CD4-positive, CD25-positive, alpha-beta regulatory T cell (primary cell): Measurements from ENCODE around the gene NTRK1. TPM values are rescaled to one million over a fixed set of nuclear protein-coding genes. Genes with fewer than 3 reads are reported as not detected.

ENCODE experiments used
- ATAC-seq, 2 donors: fragments of 150-1000 bp; cut with Tn5 transposase; one replicate each; pipeline ENCODE4 v1.10.0; 2021; ENCODE audit warnings: low read depth in 2 of 2, moderate number of reproducible peaks in 2 of 2, moderate library complexity in 1 of 2
- DNase-seq, 3 donors: peaks; one replicate each; pipeline versions ENCODE4 v3.0.0 to v3.0.0-alpha.2; 2012 to 2022; ENCODE audit warnings: mixed read lengths in 1 of 3
- H3K27ac ChIP-seq: one replicate; pipeline ENCODE4 v1.7.0; 2013; ENCODE audit warnings: mild to moderate bottlenecking, low read length; ENCODE audit not compliant: insufficient read depth, poor library complexity, severe bottlenecking
- H3K27me3 ChIP-seq: one replicate; pipeline ENCODE4 v1.7.0; 2013; ENCODE audit warnings: low read length; ENCODE audit not compliant: control insufficient read depth, insufficient read depth
- H3K36me3 ChIP-seq: one replicate; pipeline ENCODE4 v1.7.0; 2013; ENCODE audit warnings: mild to moderate bottlenecking, low read length, moderate library complexity; ENCODE audit not compliant: control insufficient read depth, insufficient read depth
- H3K4me1 ChIP-seq: 2 replicates; pipeline ENCODE4 v1.7.0; 2013; ENCODE audit warnings: mild to moderate bottlenecking, low read length; ENCODE audit not compliant: insufficient read depth, control insufficient read depth, poor library complexity, severe bottlenecking
- H3K4me3 ChIP-seq: one replicate; pipeline ENCODE4 v1.7.0; 2013; ENCODE audit warnings: low read depth, mild to moderate bottlenecking, low read length, moderate library complexity
- H3K9me3 ChIP-seq, 2 experiments: 1 replicate in 1 of 2; 2 replicates in 1 of 2; pipeline ENCODE4 v1.7.0; 2013; ENCODE audit warnings: low read length in 2 of 2, mild to moderate bottlenecking in 1 of 2, moderate library complexity in 1 of 2; ENCODE audit not compliant: control insufficient read depth in 2 of 2
- H3K27ac Mint-ChIP-seq, 3 donors: one replicate each; pipeline ENCODE4 v1.8.0; 2020 to 2022; ENCODE audit warnings: mild to moderate bottlenecking in 3 of 3, mixed read lengths in 3 of 3, moderate library complexity in 2 of 3
- H3K27me3 Mint-ChIP-seq: one replicate; pipeline ENCODE4 v1.8.0; 2022; ENCODE audit warnings: mild to moderate bottlenecking, mixed read lengths
- H3K36me3 Mint-ChIP-seq: one replicate; pipeline ENCODE4 v1.8.0; 2020; ENCODE audit warnings: mixed read lengths
- H3K4me1 Mint-ChIP-seq, 4 donors: one replicate each; pipeline ENCODE4 v1.8.0; 2020 to 2022; ENCODE audit warnings: mixed read lengths in 4 of 4, mild to moderate bottlenecking in 1 of 4
- H3K4me3 Mint-ChIP-seq, 4 donors: one replicate each; pipeline ENCODE4 v1.8.0; 2020 to 2022; ENCODE audit warnings: mild to moderate bottlenecking in 4 of 4, mixed read lengths in 4 of 4, moderate library complexity in 3 of 4
- H3K9me3 Mint-ChIP-seq, 7 donors: one replicate each; pipeline ENCODE4 v1.8.0; 2020 to 2022; ENCODE audit warnings: mixed read lengths in 7 of 7, mild to moderate bottlenecking in 3 of 7, moderate library complexity in 2 of 7
- polyA plus RNA-seq, 4 donors: library from polyadenylated mRNA; unstranded; fragments of 300-500 nt; fragmentation: Illumina TruSeq; gene quantifications; one replicate each; pipeline ENCODE4 v1.2.3, GENCODE V29; 2021
- total RNA-seq: library from RNA; stranded (reverse); gene quantifications from one replicate; pipeline ENCODE4 v1.2.3, GENCODE V29; 2022

Gene NTRK1
- total and polyA plus RNA-seq, 5 donors from 2014 or later, result 0.06 to 0.91 (median 0.27) TPM; not detected in 1

- ATAC-seq (no peak), DNase-seq (peak in 2 of 3 donors; percentile 27 to 42)
- H3K27ac Mint-ChIP-seq, result peak overlapping the region in 1 of 3 donors; percentile 67
- Histone ChIP-seq H3K27me3 (peaks cover 21% of the 10 kb centered on the region), H3K9me3 (no peaks in the 10 kb centered on the region), H3K27ac (no peak overlapping the region), H3K4me1 (peaks cover 19% of the 10 kb centered on the region), H3K36me3 (no peaks in the 10 kb centered on the region), H3K4me3 (no peak overlapping the region)
- H3K36me3 Mint-ChIP-seq, result no peaks in the 10 kb centered on the region
- H3K27me3 Mint-ChIP-seq, result peaks cover 38% of the 10 kb centered on the region
- H3K4me3 Mint-ChIP-seq, result peak overlapping the region in 2 of 4 donors; percentile 46 to 72
- H3K4me1 Mint-ChIP-seq, result peaks cover 4 to 40% (median 8%) of the 10 kb centered on the region in 4 donors
- no peaks in the 10 kb centered on the region for H3K9me3 Mint-ChIP-seq
These were observed 15.4 kb upstream of the NTRK1 start for GRCh38 chr1:156845055-156845952.

- H3K36me3 ChIP-seq, result no peaks in the 10 kb centered on the region
- Mint-ChIP-seq H3K9me3 (no peaks in the 10 kb centered on the region), H3K27ac (no peak overlapping the region), H3K27me3 (peaks cover 38% of the 10 kb centered on the region), H3K4me1 (peaks cover 4 to 40% (median 8%) of the 10 kb centered on the region in 4 donors), H3K36me3 (no peaks in the 10 kb centered on the region), H3K4me3 (peak overlapping the region in 1 of 4 donors; percentile 21)
- H3K4me3 ChIP-seq, result no peak overlapping the region
- no peak for ATAC-seq
- peaks cover 19% of the 10 kb centered on the region for H3K4me1 ChIP-seq
- no peak for DNase-seq
- H3K27ac ChIP-seq, result no peak overlapping the region
- peaks cover 21% of the 10 kb centered on the region for H3K27me3 ChIP-seq
- no peaks in the 10 kb centered on the region for H3K9me3 ChIP-seq
These were observed 14.6 kb upstream of the NTRK1 start for GRCh38 chr1:156845953-156846545.

GRCh38 chr1:156846643-156847042 is 14.0 kb upstream of the NTRK1 start:
- H3K4me3 ChIP-seq, result no peak overlapping the region
- ATAC-seq, result no peak
- H3K36me3 Mint-ChIP-seq, result no peaks in the 10 kb centered on the region
- H3K36me3 ChIP-seq, result no peaks in the 10 kb centered on the region
- peaks cover 4 to 40% (median 8%) of the 10 kb centered on the region in 4 donors for H3K4me1 Mint-ChIP-seq
- H3K9me3 ChIP-seq, result no peaks in the 10 kb centered on the region
- H3K27me3 Mint-ChIP-seq, result peaks cover 35% of the 10 kb centered on the region
- H3K27ac ChIP-seq, result no peak overlapping the region
- peaks cover 19% of the 10 kb centered on the region for H3K4me1 ChIP-seq
- peaks cover 21% of the 10 kb centered on the region for H3K27me3 ChIP-seq
- no peak overlapping the region for H3K4me3 Mint-ChIP-seq
- no peak for DNase-seq
- H3K9me3 Mint-ChIP-seq, result no peaks in the 10 kb centered on the region
- H3K27ac Mint-ChIP-seq, result no peak overlapping the region

GRCh38 chr1:156847591-156848460 is 12.8 kb upstream of the NTRK1 start:
- Mint-ChIP-seq H3K9me3 (no peaks in the 10 kb centered on the region), H3K4me1 (peaks cover 4 to 40% (median 8%) of the 10 kb centered on the region in 4 donors), H3K36me3 (no peaks in the 10 kb centered on the region), H3K27ac (peak overlapping the region in 2 of 3 donors; percentile 50 to 87), H3K27me3 (peaks cover 32% of the 10 kb centered on the region), H3K4me3 (peak overlapping the region in 1 of 4 donors; percentile 56)
- Histone ChIP-seq H3K4me3 (no peak overlapping the region), H3K9me3 (no peaks in the 10 kb centered on the region), H3K27me3 (peaks cover 16% of the 10 kb centered on the region), H3K27ac (no peak overlapping the region), H3K4me1 (peaks cover 19% of the 10 kb centered on the region), H3K36me3 (no peaks in the 10 kb centered on the region)
- ATAC-seq, result no peak
- no peak for DNase-seq

- Histone ChIP-seq H3K9me3 (no peaks in the 10 kb centered on the region), H3K27ac (no peak overlapping the region), H3K4me1 (peaks cover 19% of the 10 kb centered on the region), H3K36me3 (no peaks in the 10 kb centered on the region), H3K27me3 (peaks cover 16% of the 10 kb centered on the region), H3K4me3 (peak overlapping the region; percentile 31)
- H3K9me3 Mint-ChIP-seq, result no peaks in the 10 kb centered on the region
- peak overlapping the region; percentile 2 to 74 (median 44) for H3K4me3 Mint-ChIP-seq
- H3K4me1 Mint-ChIP-seq, result peaks cover 4 to 40% (median 8%) of the 10 kb centered on the region in 4 donors
- H3K27me3 Mint-ChIP-seq, result peaks cover 32% of the 10 kb centered on the region
- DNase-seq (peak; percentile 56 to 89 (median 62)), ATAC-seq (peak; percentile 78 to 86)
- no peaks in the 10 kb centered on the region for H3K36me3 Mint-ChIP-seq
- H3K27ac Mint-ChIP-seq, result peak overlapping the region in 2 of 3 donors; percentile 67 to 87
These were observed 12.1 kb upstream of the NTRK1 start for GRCh38 chr1:156848461-156849150.

- H3K27ac Mint-ChIP-seq, result peak overlapping the region; percentile 32 to 87 (median 67)
These were observed 11.5 kb upstream of the NTRK1 start for GRCh38 chr1:156849151-156849496.

More at GRCh38 chr1:156849151-156849496, 11.5 kb upstream of the NTRK1 start:
- no peaks in the 10 kb centered on the region for H3K36me3 Mint-ChIP-seq
- no peak for ATAC-seq
- Histone ChIP-seq H3K27ac (no peak overlapping the region), H3K36me3 (no peaks in the 10 kb centered on the region), H3K27me3 (peaks cover 16% of the 10 kb centered on the region), H3K4me1 (peaks cover 19% of the 10 kb centered on the region), H3K9me3 (no peaks in the 10 kb centered on the region), H3K4me3 (no peak overlapping the region)
- peaks cover 4 to 37% (median 6%) of the 10 kb centered on the region in 4 donors for H3K4me1 Mint-ChIP-seq
- peaks cover 27% of the 10 kb centered on the region for H3K27me3 Mint-ChIP-seq
- no peak for DNase-seq
- no peaks in the 10 kb centered on the region for H3K9me3 Mint-ChIP-seq
- peak overlapping the region; percentile 2 to 74 (median 44) for H3K4me3 Mint-ChIP-seq
